DOHH2 (cell line): ENCODE data around the gene IL2RA.

Experiments
- H3F3A ChIP-seq: fragments of 200-600 bp; sonication (generic), shearing (Covaris generic); 2 replicates; pipeline ENCODE4 v1.6.0; 2016; ENCODE audit warnings: antibody characterized with exemption, mild to moderate bottlenecking; ENCODE audit not compliant: control insufficient read depth, insufficient read depth
- H3K27ac ChIP-seq: fragments of 200-600 bp; sonication (generic); 2 replicates; pipeline ENCODE4 v1.5.1; 2014; ENCODE audit warnings: low read depth, mild to moderate bottlenecking, low read length, moderate library complexity
- H3K27me3 ChIP-seq: fragments of 200-600 bp; sonication (generic); 2 replicates; pipeline ENCODE4 v1.6.1; 2014; ENCODE audit warnings: mild to moderate bottlenecking, low read length, mixed read lengths; ENCODE audit not compliant: control insufficient read depth
- H3K36me3 ChIP-seq: fragments of 200-600 bp; sonication (generic); 2 replicates; pipeline ENCODE4 v1.6.1; 2014; ENCODE audit warnings: mild to moderate bottlenecking, low read length, moderate library complexity, mixed read lengths; ENCODE audit not compliant: control insufficient read depth
- H3K4me1 ChIP-seq: fragments of 200-600 bp; sonication (generic); 2 replicates; pipeline ENCODE4 v1.6.1; 2014; ENCODE audit warnings: mild to moderate bottlenecking, low read length, mixed read lengths; ENCODE audit not compliant: control insufficient read depth
- H3K4me2 ChIP-seq: fragments of 200-600 bp; sonication (generic); 2 replicates; pipeline ENCODE4 v1.6.0; 2014; ENCODE audit warnings: mild to moderate bottlenecking, low read length, moderate library complexity
- H3K4me3 ChIP-seq: fragments of 200-600 bp; sonication (generic); 2 replicates; pipeline ENCODE4 v1.5.1; 2014; ENCODE audit warnings: mild to moderate bottlenecking, low read length, mixed read lengths
- H3K79me2 ChIP-seq: fragments of 200-600 bp; sonication (generic); 2 replicates; pipeline ENCODE4 v1.6.1; 2014; ENCODE audit warnings: mild to moderate bottlenecking, low read length, mixed read lengths; ENCODE audit not compliant: control insufficient read depth
- H3K9me2 ChIP-seq: fragments of 200-600 bp; sonication (generic); replicated peaks from 2 replicates; pipeline ENCODE4 v1.6.1; 2014; ENCODE audit warnings: mild to moderate bottlenecking, low read length, mixed read lengths; ENCODE audit not compliant: control insufficient read depth
- H3K9me3 ChIP-seq: fragments of 200-600 bp; sonication (generic); 2 replicates; pipeline ENCODE4 v1.6.1; 2014; ENCODE audit warnings: antibody characterized with exemption, low read length, mixed read lengths; ENCODE audit not compliant: control insufficient read depth, insufficient read depth
- H4K20me1 ChIP-seq: fragments of 200-600 bp; sonication (generic); 2 replicates; pipeline ENCODE4 v1.6.0; 2014; ENCODE audit warnings: low read depth, mild to moderate bottlenecking, antibody characterized with exemption, low read length, moderate library complexity; ENCODE audit not compliant: control insufficient read depth, insufficient read depth
- CTCF ChIP-seq: fragments of 200-600 bp; sonication (generic); IDR thresholded peaks from one replicate; pipeline ENCODE4 v1.5.1; 2014; ENCODE audit warnings: antibody characterized with exemption, mild to moderate bottlenecking, low read depth, low read length; ENCODE audit not compliant: poor library complexity, severe bottlenecking
- EZH2phosphoT487 ChIP-seq: fragments of 200-600 bp; sonication (generic); IDR thresholded peaks from 2 replicates; pipeline ENCODE4 v1.6.1; 2017; ENCODE audit warnings: borderline replicate concordance, mild to moderate bottlenecking, antibody characterized with exemption, low read length, moderate library complexity, mixed read lengths

The IL2RA gene

GRCh38 chr10:5973069-5973468 is 89.1 kb downstream of the IL2RA start:
- H3K27me3 ChIP-seq, result peaks cover 53% of the 10 kb centered on the region
- 0 out of 2 replicates have a peak, but pooled peaks cover 2% of the 10 kb centered on the region for H3F3A ChIP-seq
- no peak for TF ChIP-seq CTCF
- no peak for TF ChIP-seq EZH2phosphoT487
- no peaks in the 10 kb centered on the region for H3K9me2 ChIP-seq
- peaks cover 17% of the 10 kb centered on the region for H3K4me1 ChIP-seq
- H3K4me3 ChIP-seq, result no peak overlapping the region
- no peaks in the 10 kb centered on the region for H3K9me3 ChIP-seq
- H3K4me2 ChIP-seq, result no peak overlapping the region
- no peaks in the 10 kb centered on the region for H3K36me3 ChIP-seq
- no peaks in the 10 kb centered on the region for H4K20me1 ChIP-seq
- H3K27ac ChIP-seq, result no peak overlapping the region
- H3K79me2 ChIP-seq, result no peaks in the 10 kb centered on the region

- Histone ChIP-seq H3K4me2 (no peak overlapping the region), H3K36me3 (no peaks in the 10 kb centered on the region), H3K27ac (no peak overlapping the region), H3K4me3 (no peak overlapping the region), H3K27me3 (peaks cover 41% of the 10 kb centered on the region), H3F3A (0 out of 2 replicates have a peak, but pooled peaks cover 2% of the 10 kb centered on the region), H3K9me3 (no peaks in the 10 kb centered on the region), H4K20me1 (no peaks in the 10 kb centered on the region), H3K4me1 (peaks cover 10% of the 10 kb centered on the region), H3K9me2 (no peaks in the 10 kb centered on the region), H3K79me2 (no peaks in the 10 kb centered on the region)
- no peak for TF ChIP-seq CTCF
- TF ChIP-seq EZH2phosphoT487, result no peak
Measured at GRCh38 chr10:5971886-5972285, 90.3 kb downstream of the IL2RA start.

GRCh38 chr10:5971315-5971832 is 90.8 kb downstream of the IL2RA start:
- Histone ChIP-seq H3K27me3 (peaks cover 36% of the 10 kb centered on the region), H3K36me3 (no peaks in the 10 kb centered on the region), H4K20me1 (no peaks in the 10 kb centered on the region), H3K9me3 (no peaks in the 10 kb centered on the region), H3K4me1 (peaks cover 5% of the 10 kb centered on the region), H3K9me2 (no peaks in the 10 kb centered on the region), H3K4me3 (no peak overlapping the region), H3F3A (0 out of 2 replicates have a peak, but pooled peaks cover 2% of the 10 kb centered on the region), H3K79me2 (no peaks in the 10 kb centered on the region), H3K27ac (no peak overlapping the region), H3K4me2 (no peak overlapping the region)
- TF ChIP-seq EZH2phosphoT487 (no peak), CTCF (no peak)
